Neuronal stem cell (in vitro differentiated cells): Measurements from ENCODE around the gene PRKAR2A.
"Not testable (repeated sequence)": the region's sequence is repeated elsewhere in the genome, so short reads cannot be mapped to it uniquely, and the experiment has no call there.

Experiments
- DNase-seq: peaks from one replicate; pipeline ENCODE4 v3.0.0-alpha.2; 2013; ENCODE audit warnings: low spot score
- H2AFZ ChIP-seq: one replicate; pipeline ENCODE4 v1.6.1; 2013; ENCODE audit warnings: mild to moderate bottlenecking, low read length, inconsistent platforms
- H2AK5ac ChIP-seq: 2 replicates; pipeline ENCODE4 v1.6.1; 2013; ENCODE audit warnings: low read depth, mild to moderate bottlenecking, inconsistent platforms, low read length, moderate library complexity, mixed read lengths
- H2BK120ac ChIP-seq: 2 replicates; pipeline ENCODE4 v1.6.1; 2013; ENCODE audit warnings: low read depth, mild to moderate bottlenecking, inconsistent platforms, low read length, moderate library complexity, mixed read lengths
- H2BK12ac ChIP-seq: one replicate; pipeline ENCODE4 v1.6.1; 2013; ENCODE audit warnings: low read length, inconsistent platforms
- H2BK15ac ChIP-seq: 2 replicates; pipeline ENCODE4 v1.6.1; 2013; ENCODE audit warnings: mild to moderate bottlenecking, low read length, inconsistent platforms, mixed read lengths
- H2BK5ac ChIP-seq: one replicate; pipeline ENCODE4 v1.6.1; 2013; ENCODE audit warnings: inconsistent platforms, mild to moderate bottlenecking, low read length, moderate library complexity
- H3K14ac ChIP-seq: one replicate; pipeline ENCODE4 v1.6.1; 2013; ENCODE audit warnings: low read length, inconsistent platforms
- H3K18ac ChIP-seq: 2 replicates; pipeline ENCODE4 v1.6.1; 2013; ENCODE audit warnings: low read length, inconsistent platforms
- H3K23ac ChIP-seq: 2 replicates; pipeline ENCODE4 v1.6.1; 2013; ENCODE audit warnings: low read depth, mild to moderate bottlenecking, mixed read lengths, low read length, inconsistent platforms; ENCODE audit not compliant: poor library complexity
- H3K27ac ChIP-seq: replicated peaks from 3 replicates; pipeline ENCODE4 v1.5.1; 2013; ENCODE audit warnings: low read length, inconsistent platforms
- H3K27me3 ChIP-seq, 3 experiments: 2 replicates each; pipeline ENCODE4 v1.6.1; 2013; ENCODE audit warnings: low read length in 3 of 3, mild to moderate bottlenecking in 2 of 3, inconsistent platforms in 1 of 3, low read depth in 1 of 3, mixed read lengths in 1 of 3, moderate library complexity in 1 of 3; ENCODE audit not compliant: control insufficient read depth in 3 of 3, insufficient read depth in 3 of 3
- H3K36me3 ChIP-seq, 2 donors: replicated peaks in 1 of 2; 2 replicates each; pipeline ENCODE4 v1.6.1; 2013; ENCODE audit warnings: low read length in 2 of 2; ENCODE audit not compliant: control insufficient read depth in 2 of 2, insufficient read depth in 2 of 2
- H3K4ac ChIP-seq: 2 replicates; pipeline ENCODE4 v1.6.1; 2013; ENCODE audit warnings: inconsistent platforms, mild to moderate bottlenecking, low read length, moderate library complexity
- H3K4me1 ChIP-seq, 2 donors: 1 replicate in 1 of 2; 2 replicates in 1 of 2; pipeline ENCODE4 v1.6.1; 2013; ENCODE audit warnings: low read length in 2 of 2, low read depth in 1 of 2; ENCODE audit not compliant: control insufficient read depth in 2 of 2, insufficient read depth in 1 of 2
- H3K4me2 ChIP-seq: one replicate; pipeline ENCODE4 v1.6.1; 2013; ENCODE audit warnings: mild to moderate bottlenecking, low read length, inconsistent platforms; ENCODE audit not compliant: insufficient read depth, poor library complexity, severe bottlenecking
- H3K4me3 ChIP-seq, 2 donors: 2 replicates each; pipeline ENCODE4 v1.5.1; 2013; ENCODE audit warnings: low read length in 2 of 2, mild to moderate bottlenecking in 2 of 2, inconsistent platforms in 1 of 2, moderate library complexity in 1 of 2
- H3K79me1 ChIP-seq: one replicate; pipeline ENCODE4 v1.6.1; 2013; ENCODE audit warnings: low read depth, mild to moderate bottlenecking, inconsistent platforms, low read length, moderate library complexity
- H3K9ac ChIP-seq: one replicate; pipeline ENCODE4 v1.6.1; 2013; ENCODE audit warnings: mild to moderate bottlenecking, low read depth, low read length, inconsistent platforms; ENCODE audit not compliant: poor library complexity
- H3K9me3 ChIP-seq, 2 donors: replicated peaks in 1 of 2; 2 replicates each; pipeline versions ENCODE3 to v1.6.1; 2013; ENCODE audit warnings: low read length in 2 of 2, mild to moderate bottlenecking in 2 of 2, inconsistent platforms in 1 of 2, low read depth in 1 of 2, mixed read lengths in 1 of 2, moderate library complexity in 1 of 2; ENCODE audit not compliant: control insufficient read depth in 2 of 2, insufficient read depth in 1 of 2
- H4K8ac ChIP-seq: one replicate; pipeline ENCODE4 v1.6.1; 2013; ENCODE audit warnings: low read depth, mild to moderate bottlenecking, inconsistent platforms, low read length, moderate library complexity
- H4K91ac ChIP-seq: one replicate; pipeline ENCODE4 v1.6.1; 2013; ENCODE audit warnings: low read length, low read depth, mild to moderate bottlenecking, inconsistent platforms; ENCODE audit not compliant: poor library complexity
- WGBS, 2 donors: extraction: QIAGEN DNeasy Blood & Tissue Kit; methylation state at CpG; one replicate each; pipeline ENCODE4 v1.1.7; 2013; ENCODE audit warnings: missing lambda C conversion rate in 2 of 2, mixed read lengths in 1 of 2; ENCODE audit not compliant: insufficient read length in 2 of 2, insufficient replicate concordance in 1 of 2; ENCODE audit errors: extremely low coverage in 2 of 2; 5-methylcytosine and 5-hydroxymethylcytosine counted together

Gene PRKAR2A

GRCh38 chr3:48727511-48727910, 120.2 kb downstream of the PRKAR2A start:
- Histone ChIP-seq H3K36me3 (no peaks in the 10 kb centered on the region), H3K79me1 (no peaks in the 10 kb centered on the region), H2AFZ (no peak overlapping the region), H3K14ac (no peak overlapping the region), H3K27ac (no peak overlapping the region), H3K23ac (no peak overlapping the region), H3K4me1 (no peaks in the 10 kb centered on the region), H2BK5ac (no peak overlapping the region), H3K9me3 (no peaks in the 10 kb centered on the region), H3K4me3 (no peak overlapping the region), H2BK15ac (no peak overlapping the region), H4K8ac (no peak overlapping the region), H2BK12ac (no peak overlapping the region), H3K18ac (no peak overlapping the region), H3K4me2 (no peak overlapping the region), H4K91ac (no peak overlapping the region), H3K27me3 (peaks cover 0 to 18% (median 0%) of the 10 kb centered on the region in 3 experiments), H2AK5ac (no peak overlapping the region), H3K4ac (no peak overlapping the region), H3K9ac (no peak overlapping the region), H2BK120ac (no peak overlapping the region)
- DNase-seq = no peak
- no CpG with 5 or more reads among the region's 8 CpGs for WGBS, 2 donors

DNA sequence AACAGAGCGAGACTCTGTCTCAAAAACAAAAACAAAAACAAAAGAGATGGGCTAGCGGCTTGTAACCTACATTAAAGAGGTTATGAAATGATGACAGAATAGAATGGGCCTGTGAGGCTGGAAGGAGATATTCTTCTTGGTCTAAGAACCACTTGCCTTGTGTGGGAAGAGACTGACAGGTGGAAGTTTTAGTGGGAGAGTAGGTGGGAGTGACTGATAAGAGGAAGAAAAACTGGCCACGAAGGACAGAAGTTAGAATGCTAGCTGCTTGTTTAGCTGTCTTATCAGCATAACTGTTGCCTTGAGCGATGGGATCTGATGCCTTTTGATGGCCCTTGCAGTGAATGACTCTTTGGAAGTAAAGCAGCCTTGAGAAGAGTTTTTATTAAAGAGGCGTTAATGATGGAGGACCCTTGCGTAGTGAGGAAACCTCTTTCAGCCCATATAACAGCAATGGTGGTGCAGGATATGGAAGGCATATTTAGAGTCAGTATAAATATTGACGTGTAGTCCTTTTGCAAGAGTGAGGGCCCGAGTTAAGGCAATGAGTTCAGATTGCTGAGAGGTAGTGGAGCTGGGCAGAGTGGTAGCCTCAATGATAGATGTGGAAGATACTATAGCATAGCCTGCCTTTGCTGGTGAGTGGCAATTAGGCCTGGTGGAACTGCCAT, 122.4 kb downstream of the PRKAR2A start:
- not testable (repeated sequence) for DNase-seq, H2AK5ac ChIP-seq, H3K36me3 ChIP-seq, H3K4me1 ChIP-seq, H4K8ac ChIP-seq, H3K14ac ChIP-seq, H3K23ac ChIP-seq, H2BK12ac ChIP-seq, H3K79me1 ChIP-seq, H3K4me3 ChIP-seq, H3K9me3 ChIP-seq, H4K91ac ChIP-seq, H2BK5ac ChIP-seq, H2BK15ac ChIP-seq, H3K4me2 ChIP-seq, H2AFZ ChIP-seq, H3K4ac ChIP-seq, H3K9ac ChIP-seq, H2BK120ac ChIP-seq, H3K18ac ChIP-seq, H3K27ac ChIP-seq
- WGBS, 2 donors = no CpG with 5 or more reads among the region's 8 CpGs
- H3K27me3 ChIP-seq = peaks cover 0 to 24% (median 0%) of the 10 kb centered on the region in 3 experiments

DNA sequence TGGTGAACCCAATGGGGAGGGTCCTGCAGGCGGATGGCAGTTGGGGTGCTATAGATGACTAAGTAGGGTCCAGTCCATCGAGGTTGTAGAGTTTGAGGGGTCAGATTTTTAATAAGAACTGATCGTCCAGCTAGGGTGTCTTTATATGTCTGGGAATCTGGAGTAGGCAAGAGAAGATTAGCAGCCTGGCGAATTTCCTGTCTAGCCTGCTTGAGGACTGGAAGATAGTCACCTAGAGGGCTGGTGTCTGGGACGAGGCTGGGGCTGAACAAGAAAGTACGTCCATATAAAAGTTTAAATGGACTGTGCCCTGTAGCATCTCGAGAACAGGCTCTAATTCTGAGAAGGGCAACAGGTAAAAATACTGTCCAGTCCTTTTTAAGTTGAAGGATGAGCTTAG, 123.9 kb downstream of the PRKAR2A start:
- H3K79me1 ChIP-seq = no peaks in the 10 kb centered on the region
- H3K4me3 ChIP-seq = no peak overlapping the region
- no peak overlapping the region for H3K18ac ChIP-seq
- peaks cover 0 to 24% (median 0%) of the 10 kb centered on the region in 3 experiments for H3K27me3 ChIP-seq
- H2BK120ac ChIP-seq = no peak overlapping the region
- H3K14ac ChIP-seq = no peak overlapping the region
- H3K23ac ChIP-seq = no peak overlapping the region
- H2BK15ac ChIP-seq = no peak overlapping the region
- H2AK5ac ChIP-seq = no peak overlapping the region
- H4K91ac ChIP-seq = no peak overlapping the region
- H3K9ac ChIP-seq = no peak overlapping the region
- no peak overlapping the region for H2BK5ac ChIP-seq
- H3K4me2 ChIP-seq = no peak overlapping the region
- no peak overlapping the region for H4K8ac ChIP-seq
- no peaks in the 10 kb centered on the region for H3K36me3 ChIP-seq
- no peak overlapping the region for H3K4ac ChIP-seq
- no peak overlapping the region for H2BK12ac ChIP-seq
- H2AFZ ChIP-seq = no peak overlapping the region
- no peaks in the 10 kb centered on the region for H3K4me1 ChIP-seq
- no CpG with 5 or more reads among the region's 7 CpGs for WGBS, 2 donors
- DNase-seq = no peak
- H3K27ac ChIP-seq = no peak overlapping the region
- H3K9me3 ChIP-seq = no peaks in the 10 kb centered on the region

- WGBS, 2 donors = no CpG with 5 or more reads among the region's 3 CpGs
- not testable (repeated sequence) for H3K4me2 ChIP-seq
Observed at GRCh38 chr3:48723293-48723692, 124.4 kb downstream of the PRKAR2A start.

More at GRCh38 chr3:48723293-48723692, 124.4 kb downstream of the PRKAR2A start:
- not testable (repeated sequence) for H3K79me1 ChIP-seq, H3K36me3 ChIP-seq, H2BK15ac ChIP-seq, H2AK5ac ChIP-seq, H3K27ac ChIP-seq, H2BK5ac ChIP-seq, H4K8ac ChIP-seq, H2BK12ac ChIP-seq, H3K9me3 ChIP-seq, H3K4ac ChIP-seq, DNase-seq, H3K23ac ChIP-seq, H3K9ac ChIP-seq, H4K91ac ChIP-seq, H3K4me1 ChIP-seq, H3K14ac ChIP-seq, H2AFZ ChIP-seq, H2BK120ac ChIP-seq, H3K4me3 ChIP-seq, H3K18ac ChIP-seq
- H3K27me3 ChIP-seq = peaks cover 0 to 24% (median 0%) of the 10 kb centered on the region in 3 experiments
